Liver (tissue), 9 donors: ENCODE measurements around the gene ACVR1C. TPM values are rescaled to one million over a fixed set of nuclear protein-coding genes. Genes with fewer than 3 reads are reported as not detected.
A peak's percentile ranks its signal among the peaks of the same experiment; 100 is the strongest.

ENCODE experiments used
- DNase-seq: peaks from one replicate; pipeline ENCODE4 v3.0.0-alpha.2; 2017; ENCODE audit warnings: low spot score
- H3K27ac ChIP-seq, 2 donors: one replicate each; pipeline ENCODE4 v1.7.0; 2013; ENCODE audit warnings: inconsistent platforms in 2 of 2, low read length in 2 of 2, control low read depth in 1 of 2, low read depth in 1 of 2, mild to moderate bottlenecking in 1 of 2
- H3K27me3 ChIP-seq, 4 donors: one replicate each; pipeline versions ENCODE4 v1.6.1 to v1.7.0; 2013; ENCODE audit warnings: low read length in 3 of 4, inconsistent platforms in 1 of 4, mild to moderate bottlenecking in 1 of 4, moderate library complexity in 1 of 4; ENCODE audit not compliant: control insufficient read depth in 4 of 4, insufficient read depth in 4 of 4
- H3K36me3 ChIP-seq, 4 donors: one replicate each; pipeline versions ENCODE4 v1.6.1 to v1.7.0; 2013; ENCODE audit warnings: low read length in 3 of 4, mild to moderate bottlenecking in 3 of 4, low read depth in 1 of 4, moderate library complexity in 1 of 4; ENCODE audit not compliant: control insufficient read depth in 4 of 4, insufficient read depth in 3 of 4
- H3K4me1 ChIP-seq, 4 donors: one replicate each; pipeline versions ENCODE4 v1.6.1 to v1.7.0; 2013; ENCODE audit warnings: low read length in 3 of 4, mild to moderate bottlenecking in 3 of 4, moderate library complexity in 1 of 4; ENCODE audit not compliant: control insufficient read depth in 4 of 4, insufficient read depth in 4 of 4
- H3K4me3 ChIP-seq, 3 donors: one replicate each; pipeline versions ENCODE4 v1.6.1 to v1.7.0; 2013; ENCODE audit warnings: low read length in 3 of 3, control low read depth in 1 of 3, low read depth in 1 of 3, mild to moderate bottlenecking in 1 of 3
- H3K9ac ChIP-seq, 2 donors: one replicate each; pipeline ENCODE4 v1.7.0; 2013; ENCODE audit warnings: low read length in 2 of 2, mild to moderate bottlenecking in 2 of 2, moderate library complexity in 2 of 2, control low read depth in 1 of 2, low read depth in 1 of 2
- H3K9me3 ChIP-seq, 4 donors: one replicate each; pipeline versions ENCODE4 v1.6.1 to v1.7.0; 2013; ENCODE audit warnings: low read length in 3 of 4; ENCODE audit not compliant: control insufficient read depth in 4 of 4
- ATF3 ChIP-seq: IDR thresholded peaks from 2 replicates; pipeline ENCODE4 v1.6.1; 2016; ENCODE audit warnings: antibody characterized with exemption
- CTCF ChIP-seq: fragments of 150-350 bp; IDR thresholded peaks from 2 replicates; pipeline ENCODE4 v1.5.1; 2017; ENCODE audit warnings: improper control_type of control experiment, low read depth, low read length; ENCODE audit not compliant: missing input control
- GABPA ChIP-seq, 2 donors: IDR thresholded peaks in 1 of 2; conservative IDR thresholded peaks in 1 of 2; 2 replicates each; pipeline ENCODE4 v1.6.1; 2016; ENCODE audit warnings: antibody characterized with exemption in 2 of 2, mild to moderate bottlenecking in 1 of 2, moderate library complexity in 1 of 2
- HNF4G ChIP-seq: IDR thresholded peaks from 2 replicates; pipeline ENCODE4 v1.6.1; 2016; ENCODE audit warnings: antibody characterized with exemption
- JUND ChIP-seq, 2 donors: IDR thresholded peaks; 2 replicates each; pipeline ENCODE4 v1.6.1; 2016; ENCODE audit warnings: antibody characterized with exemption in 2 of 2
- RAD21 ChIP-seq, 2 donors: IDR thresholded peaks; 2 replicates each; pipeline ENCODE4 v1.6.1; 2016; ENCODE audit warnings: antibody characterized with exemption in 2 of 2, mild to moderate bottlenecking in 2 of 2
- RXRA ChIP-seq, 2 donors: IDR thresholded peaks; 2 replicates each; pipeline ENCODE4 v1.6.1; 2017 to 2018; ENCODE audit warnings: antibody characterized with exemption in 2 of 2, mild to moderate bottlenecking in 1 of 2
- TAF1 ChIP-seq: conservative IDR thresholded peaks from 2 replicates; pipeline ENCODE4 v1.6.1; 2016; ENCODE audit warnings: antibody characterized with exemption, mild to moderate bottlenecking
- WGBS: extraction: QIAGEN DNeasy Blood & Tissue Kit; methylation state at CpG from one replicate; pipeline ENCODE4 v1.1.7; 2013; 5-methylcytosine and 5-hydroxymethylcytosine counted together
- polyA plus RNA-seq, 2 donors: library from polyadenylated mRNA; stranded (reverse) in 1 of 2; unstranded in 1 of 2; fragments of 200-250 nt in 1 of 2; fragments of >200 nt in 1 of 2; fragmentation: Nextera tagmentation in 1 of 2; extraction: Ambion mirVana in 1 of 2; gene quantifications; one replicate each; pipeline versions ENCODE4 v1.2.1 to v1.2.3, GENCODE V29; 2013 to 2015
- total RNA-seq, 2 donors: library from RNA; depleted of rRNA; stranded (reverse); fragments of >200 nt; gene quantifications; one replicate each; pipeline ENCODE4 v1.2.3, GENCODE V29; 2014
- TF ChIP-seq, protein P1 (sequence below): IDR thresholded peaks from 2 replicates; pipeline ENCODE4 v1.6.1; 2016; ENCODE audit warnings: antibody characterized with exemption, mild to moderate bottlenecking
- TF ChIP-seq, protein P2 (sequence below): IDR thresholded peaks from 2 replicates; pipeline ENCODE4 v1.6.1; 2016; ENCODE audit warnings: antibody characterized with exemption
- donor health status: healthy.
- donor health status: healthy.
- donor health status: healthy.
- donor health status: healthy.
- donor health status: healthy.

The ACVR1C gene
- total and polyA plus RNA-seq, 4 donors: 0.19 to 2.5 (median 0.73) TPM

DNA sequence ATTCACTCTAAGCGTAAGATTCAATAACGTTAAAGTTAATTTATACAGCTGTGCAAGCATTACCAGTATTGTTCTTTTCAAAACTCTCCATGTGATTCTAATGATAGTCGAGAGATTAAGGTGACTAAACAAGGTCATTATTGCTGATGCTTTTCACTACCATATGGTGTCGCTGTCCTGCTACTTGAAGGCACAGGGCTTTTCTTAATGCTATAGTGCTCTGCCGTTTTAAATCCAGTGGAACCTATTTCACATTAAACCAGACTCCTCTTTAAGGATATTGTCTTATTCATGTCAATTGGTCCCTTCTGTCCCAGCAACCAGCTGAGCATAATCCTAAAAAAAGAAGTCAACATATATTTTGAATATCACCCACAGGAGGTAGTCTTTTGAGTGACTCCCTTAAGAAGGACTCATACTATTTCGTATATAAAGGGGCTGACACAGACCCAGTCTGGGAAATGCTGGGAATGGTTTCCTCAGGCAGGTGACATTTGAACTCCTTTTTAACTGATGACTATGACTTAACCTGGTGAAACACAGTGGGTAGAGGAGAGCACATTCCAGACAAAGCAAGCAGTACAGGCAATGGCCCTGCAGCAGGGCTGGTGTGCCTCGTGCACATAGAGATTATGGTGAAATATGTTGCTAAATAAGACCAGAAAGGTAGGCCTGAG lies 130.9 kb downstream of the ACVR1C start:
- H3K27ac ChIP-seq: no peak overlapping the region
- H3K9me3 ChIP-seq: no peaks in the 10 kb centered on the region
- no peaks in the 10 kb centered on the region for H3K4me1 ChIP-seq
- whole genome bisulfite sequencing: 24% methylated on average over 7 of the region's 7 CpGs
- no peak for DNase-seq
- no peak overlapping the region for H3K4me3 ChIP-seq
- H3K9ac ChIP-seq: no peak overlapping the region
- TF ChIP-seq ATF3 (no peak), JUND (IDR thresholded peaks at IDR 0.05) (no peak), TAF1 (no peak), RAD21 (IDR thresholded peaks at IDR 0.05) (peak; percentile 80 to 87), CTCF (peak; percentile 58), HNF4G (no peak), GABPA (IDR thresholded peaks at IDR 0.05 in 1 of 2, conservative IDR thresholded peaks at IDR 0.05 in 1 of 2) (no peak)
- TF ChIP-seq, protein P1, sequence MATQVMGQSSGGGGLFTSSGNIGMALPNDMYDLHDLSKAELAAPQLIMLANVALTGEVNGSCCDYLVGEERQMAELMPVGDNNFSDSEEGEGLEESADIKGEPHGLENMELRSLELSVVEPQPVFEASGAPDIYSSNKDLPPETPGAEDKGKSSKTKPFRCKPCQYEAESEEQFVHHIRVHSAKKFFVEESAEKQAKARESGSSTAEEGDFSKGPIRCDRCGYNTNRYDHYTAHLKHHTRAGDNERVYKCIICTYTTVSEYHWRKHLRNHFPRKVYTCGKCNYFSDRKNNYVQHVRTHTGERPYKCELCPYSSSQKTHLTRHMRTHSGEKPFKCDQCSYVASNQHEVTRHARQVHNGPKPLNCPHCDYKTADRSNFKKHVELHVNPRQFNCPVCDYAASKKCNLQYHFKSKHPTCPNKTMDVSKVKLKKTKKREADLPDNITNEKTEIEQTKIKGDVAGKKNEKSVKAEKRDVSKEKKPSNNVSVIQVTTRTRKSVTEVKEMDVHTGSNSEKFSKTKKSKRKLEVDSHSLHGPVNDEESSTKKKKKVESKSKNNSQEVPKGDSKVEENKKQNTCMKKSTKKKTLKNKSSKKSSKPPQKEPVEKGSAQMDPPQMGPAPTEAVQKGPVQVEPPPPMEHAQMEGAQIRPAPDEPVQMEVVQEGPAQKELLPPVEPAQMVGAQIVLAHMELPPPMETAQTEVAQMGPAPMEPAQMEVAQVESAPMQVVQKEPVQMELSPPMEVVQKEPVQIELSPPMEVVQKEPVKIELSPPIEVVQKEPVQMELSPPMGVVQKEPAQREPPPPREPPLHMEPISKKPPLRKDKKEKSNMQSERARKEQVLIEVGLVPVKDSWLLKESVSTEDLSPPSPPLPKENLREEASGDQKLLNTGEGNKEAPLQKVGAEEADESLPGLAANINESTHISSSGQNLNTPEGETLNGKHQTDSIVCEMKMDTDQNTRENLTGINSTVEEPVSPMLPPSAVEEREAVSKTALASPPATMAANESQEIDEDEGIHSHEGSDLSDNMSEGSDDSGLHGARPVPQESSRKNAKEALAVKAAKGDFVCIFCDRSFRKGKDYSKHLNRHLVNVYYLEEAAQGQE: no peak
- TF ChIP-seq, protein P2, sequence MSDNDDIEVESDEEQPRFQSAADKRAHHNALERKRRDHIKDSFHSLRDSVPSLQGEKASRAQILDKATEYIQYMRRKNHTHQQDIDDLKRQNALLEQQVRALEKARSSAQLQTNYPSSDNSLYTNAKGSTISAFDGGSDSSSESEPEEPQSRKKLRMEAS: no peak
- no peaks in the 10 kb centered on the region for H3K36me3 ChIP-seq
- no peaks in the 10 kb centered on the region for H3K27me3 ChIP-seq

DNA sequence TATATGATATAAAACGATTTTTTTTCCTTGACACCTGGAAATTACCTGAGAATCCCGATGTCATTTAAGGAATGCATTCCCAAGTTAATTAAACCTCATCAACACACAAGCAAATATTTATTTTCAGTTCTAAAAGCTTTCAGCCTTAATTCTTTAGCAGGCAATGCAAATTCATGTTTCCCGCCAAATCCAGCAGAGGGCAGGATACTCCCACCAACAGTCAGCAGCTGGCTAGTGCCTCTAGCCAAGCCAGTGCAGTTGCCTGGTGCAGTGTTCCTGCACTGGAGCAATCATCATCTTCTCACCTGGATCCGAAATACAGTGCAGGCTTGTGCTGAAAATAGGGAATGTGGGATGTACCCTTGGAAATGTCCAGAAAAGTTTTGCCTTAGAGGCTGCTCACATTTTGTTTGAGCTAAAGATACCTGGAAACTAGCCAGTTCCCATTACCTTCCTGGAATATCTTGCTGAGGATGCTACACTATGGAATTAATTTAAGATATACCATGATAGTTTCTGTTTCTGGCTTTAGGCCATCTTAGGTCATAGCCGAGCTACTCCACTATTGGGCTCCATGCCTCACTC lies 136.4 kb downstream of the ACVR1C start:
- no peaks in the 10 kb centered on the region for H3K9me3 ChIP-seq
- peaks cover 0 to 14% (median 13%) of the 10 kb centered on the region in 4 donors for H3K4me1 ChIP-seq
- H3K4me3 ChIP-seq: no peak overlapping the region
- no peak overlapping the region for H3K27ac ChIP-seq
- H3K36me3 ChIP-seq: no peaks in the 10 kb centered on the region
- no peak overlapping the region for H3K9ac ChIP-seq
- WGBS: 18% methylated on average over 5 of the region's 5 CpGs
- DNase-seq: peak; percentile 48
- H3K27me3 ChIP-seq: no peaks in the 10 kb centered on the region
- TF ChIP-seq CTCF: peak; percentile 72
- peak; percentile 91 to 93 for TF ChIP-seq RAD21 (IDR thresholded peaks at IDR 0.05)
- peak in 1 of 2 donors; percentile 9 for TF ChIP-seq RXRA (IDR thresholded peaks at IDR 0.05)
- TF ChIP-seq, protein P2: no peak
